ENCODE data around the gene BICC1.

- no peak for TF ChIP-seq SIN3A (IDR thresholded peaks at IDR 0.05; ENCODE audit: borderline replicate concordance, insufficient read depth, low read length)
- no peak for TF ChIP-seq POLR2AphosphoS5 (IDR thresholded peaks at IDR 0.05; ENCODE audit: low read depth, low read length)
Measured at GRCh38 chr10:58827381-58827780, 314.7 kb downstream of the BICC1 start.
